ENCODE results near the gene HYDIN. TPM values are rescaled to one million over a fixed set of nuclear protein-coding genes. Genes with fewer than 3 reads are reported as not detected.
A peak's percentile ranks its signal among the peaks of the same experiment; 100 is the strongest.

HYDIN gene
- total RNA-seq, 4 donors from 2014 or later = 0.16 to 2.0 (median 1.4) TPM; not detected in 1

DNA sequence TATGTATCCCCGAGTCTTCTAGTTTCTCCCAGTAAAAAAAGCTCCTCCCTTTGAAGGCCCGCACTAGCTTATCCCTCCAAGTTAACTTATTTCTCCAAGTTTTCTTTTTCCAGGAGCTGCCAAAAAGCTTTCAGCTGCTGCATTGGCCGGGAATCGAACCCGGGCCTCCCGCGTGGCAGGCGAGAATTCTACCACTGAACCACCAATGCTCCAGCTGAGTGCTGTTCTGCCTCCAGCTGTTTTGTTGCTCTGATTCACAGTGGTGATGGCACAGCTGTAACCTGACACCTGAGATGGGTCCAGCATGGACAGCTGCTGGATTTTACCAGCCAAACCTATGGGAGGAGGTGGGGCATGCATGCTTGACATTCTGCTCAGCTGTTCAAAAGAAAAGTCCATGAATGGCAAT lies 451.6 kb downstream of the HYDIN start:
- no peak for TF ChIP-seq POLR2A (IDR thresholded peaks at IDR 0.05)
- TF ChIP-seq POLR2AphosphoS5 (IDR thresholded peaks at IDR 0.05) = no peak
- TF ChIP-seq, protein P1, sequence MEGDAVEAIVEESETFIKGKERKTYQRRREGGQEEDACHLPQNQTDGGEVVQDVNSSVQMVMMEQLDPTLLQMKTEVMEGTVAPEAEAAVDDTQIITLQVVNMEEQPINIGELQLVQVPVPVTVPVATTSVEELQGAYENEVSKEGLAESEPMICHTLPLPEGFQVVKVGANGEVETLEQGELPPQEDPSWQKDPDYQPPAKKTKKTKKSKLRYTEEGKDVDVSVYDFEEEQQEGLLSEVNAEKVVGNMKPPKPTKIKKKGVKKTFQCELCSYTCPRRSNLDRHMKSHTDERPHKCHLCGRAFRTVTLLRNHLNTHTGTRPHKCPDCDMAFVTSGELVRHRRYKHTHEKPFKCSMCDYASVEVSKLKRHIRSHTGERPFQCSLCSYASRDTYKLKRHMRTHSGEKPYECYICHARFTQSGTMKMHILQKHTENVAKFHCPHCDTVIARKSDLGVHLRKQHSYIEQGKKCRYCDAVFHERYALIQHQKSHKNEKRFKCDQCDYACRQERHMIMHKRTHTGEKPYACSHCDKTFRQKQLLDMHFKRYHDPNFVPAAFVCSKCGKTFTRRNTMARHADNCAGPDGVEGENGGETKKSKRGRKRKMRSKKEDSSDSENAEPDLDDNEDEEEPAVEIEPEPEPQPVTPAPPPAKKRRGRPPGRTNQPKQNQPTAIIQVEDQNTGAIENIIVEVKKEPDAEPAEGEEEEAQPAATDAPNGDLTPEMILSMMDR (IDR thresholded peaks at IDR 0.05) = no peak
- TF ChIP-seq EP300 (IDR thresholded peaks at IDR 0.05; ENCODE audit: low read depth) = no peak
- intact Hi-C loops (cut with DNase I; ENCODE audit: low total_unique reads) = no loop called here
- Histone ChIP-seq H3K27me3 (no peaks in the 10 kb centered on the region), H3K9me3 (no peaks in the 10 kb centered on the region), H3K27ac (peak overlapping the region in 1 of 4 donors; percentile 4), H3K36me3 (peaks cover 0 to 49% (median 19%) of the 10 kb centered on the region in 4 donors), H3K4me1 (no peaks in the 10 kb centered on the region), H3K4me3 (no peak overlapping the region)
- 60 to 70% methylated on average over 2 to 8 of the region's 8 CpGs for WGBS, 2 donors (ENCODE audit: low coverage in 1 of 2)
- in situ Hi-C loops (cut with MboI; ENCODE audit: low pct_ligation_motif_present in 1 of 4, low pct_unique_long_range_greater_than_20kb in 1 of 4, low sequenced_read_pairs in 3 of 4) = loop anchor here in 1 of 4 donors (10.0 kb wide), 1 partner anchor 104 kb away; no protein-coding TSS in a partner anchor
- DNase-seq = peak; percentile 38

DNA sequence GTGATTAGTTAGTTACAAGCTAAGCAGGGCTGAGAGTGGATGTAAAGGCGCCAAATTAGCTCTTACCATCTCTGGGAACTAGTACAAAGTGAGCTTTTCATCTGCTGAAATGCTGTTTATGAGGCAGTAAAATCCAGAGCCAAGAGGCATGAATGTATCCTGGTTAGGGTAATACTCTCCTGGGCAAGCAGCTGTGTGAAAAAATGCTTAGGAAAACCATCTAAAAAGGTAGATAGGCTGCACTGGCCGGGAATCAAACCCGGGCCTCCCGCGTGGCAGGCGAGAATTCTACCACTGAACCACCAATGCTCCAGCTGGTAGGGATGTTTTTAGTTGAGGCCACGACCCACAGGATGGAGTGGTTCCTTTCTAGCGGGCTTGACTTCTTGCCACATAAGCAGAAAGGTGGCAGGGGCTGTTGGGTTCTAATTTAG lies 452.5 kb downstream of the HYDIN start:
- Histone ChIP-seq H3K36me3 (peaks cover 0 to 40% (median 15%) of the 10 kb centered on the region in 4 donors), H3K27me3 (no peaks in the 10 kb centered on the region), H3K4me1 (no peaks in the 10 kb centered on the region), H3K9me3 (no peaks in the 10 kb centered on the region), H3K27ac (no peak overlapping the region), H3K4me3 (no peak overlapping the region)
- in situ Hi-C loops (cut with MboI; ENCODE audit: low pct_ligation_motif_present in 1 of 4, low pct_unique_long_range_greater_than_20kb in 1 of 4, low sequenced_read_pairs in 3 of 4) = loop anchor here in 1 of 4 donors (10.0 kb wide), 1 partner anchor 103 kb away; no protein-coding TSS in a partner anchor
- no peak for DNase-seq
- intact Hi-C loops (cut with DNase I; ENCODE audit: low total_unique reads) = no loop called here
- no peak for TF ChIP-seq POLR2AphosphoS5 (IDR thresholded peaks at IDR 0.05)
- no peak for TF ChIP-seq EP300 (IDR thresholded peaks at IDR 0.05; ENCODE audit: low read depth)
- TF ChIP-seq, protein P1 (IDR thresholded peaks at IDR 0.05) = no peak
- no peak for TF ChIP-seq POLR2A (IDR thresholded peaks at IDR 0.05)
- 80 to 100% methylated on average over 1 to 8 of the region's 8 CpGs for WGBS, 2 donors (ENCODE audit: low coverage in 1 of 2)

DNA sequence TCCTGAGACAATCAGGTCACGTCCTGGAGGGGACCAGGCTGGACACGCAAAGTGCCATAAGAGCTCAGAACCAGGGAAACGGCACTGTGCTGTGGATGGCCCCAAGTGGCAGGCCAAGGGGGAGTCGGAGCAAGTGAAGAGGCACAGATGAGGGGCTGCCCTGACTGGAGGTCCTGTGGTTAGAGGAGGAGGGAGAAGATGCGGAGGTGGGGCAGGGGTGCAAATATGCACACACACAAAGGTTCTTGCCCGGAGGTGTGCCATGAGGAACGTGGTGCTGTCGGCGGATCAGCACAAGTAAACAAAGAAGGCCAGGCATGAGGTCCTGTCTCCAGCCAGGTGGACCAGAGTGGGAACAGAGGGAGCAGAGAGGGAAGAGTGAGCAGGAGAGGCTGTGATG lies 453.0 kb downstream of the HYDIN start:
- H3K4me3 ChIP-seq = no peak overlapping the region
- peak overlapping the region in 1 of 4 donors; percentile 17 for H3K27ac ChIP-seq
- intact Hi-C loops (cut with DNase I; ENCODE audit: low total_unique reads) (no loop called here), in situ Hi-C loops (cut with MboI; ENCODE audit: low pct_ligation_motif_present in 1 of 4, low pct_unique_long_range_greater_than_20kb in 1 of 4, low sequenced_read_pairs in 3 of 4) (loop anchor here in 1 of 4 donors (10.0 kb wide), 1 partner anchor 103 kb away; no protein-coding TSS in a partner anchor)
- H3K27me3 ChIP-seq = no peaks in the 10 kb centered on the region
- TF ChIP-seq POLR2A (IDR thresholded peaks at IDR 0.05) = no peak
- TF ChIP-seq POLR2AphosphoS5 (IDR thresholded peaks at IDR 0.05) = no peak
- TF ChIP-seq, protein P1 (IDR thresholded peaks at IDR 0.05) = no peak
- TF ChIP-seq EP300 (IDR thresholded peaks at IDR 0.05; ENCODE audit: low read depth) = no peak
- no peaks in the 10 kb centered on the region for H3K9me3 ChIP-seq
- H3K36me3 ChIP-seq = peaks cover 0 to 35% (median 12%) of the 10 kb centered on the region in 4 donors
- no peak for DNase-seq
- 87 to 94% methylated on average over 8 to 9 of the region's 9 CpGs for WGBS, 2 donors (ENCODE audit: low coverage in 1 of 2)
- H3K4me1 ChIP-seq = no peaks in the 10 kb centered on the region

DNA sequence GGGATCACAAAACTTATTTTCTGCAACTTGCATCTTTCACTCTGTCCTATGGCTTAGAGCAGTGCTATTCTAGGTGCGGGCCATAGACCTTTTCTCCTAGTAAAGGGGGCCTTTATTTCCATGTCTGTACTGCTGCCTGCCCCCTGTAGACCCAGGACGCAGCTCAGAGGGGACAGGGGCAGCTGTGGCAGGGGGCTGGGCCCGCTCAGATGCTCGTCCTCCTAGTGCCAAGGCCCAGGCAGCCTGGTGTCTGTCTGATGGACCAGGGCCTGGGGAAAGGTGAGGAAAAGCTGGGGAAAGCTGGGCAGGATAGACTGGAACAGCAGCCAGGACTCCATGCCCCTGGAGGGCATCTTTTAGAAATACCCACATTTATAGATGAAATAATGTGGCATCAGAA lies 455.1 kb downstream of the HYDIN start:
- WGBS, 2 donors (ENCODE audit: low coverage in 1 of 2) = 94% methylated on average over 4 of the region's 4 CpGs; no CpG with 5 or more reads in 1 of the 2 donors
- no peaks in the 10 kb centered on the region for H3K9me3 ChIP-seq
- H3K4me3 ChIP-seq = no peak overlapping the region
- no peak overlapping the region for H3K27ac ChIP-seq
- no peaks in the 10 kb centered on the region for H3K4me1 ChIP-seq
- DNase-seq = no peak
- intact Hi-C loops (cut with DNase I; ENCODE audit: low total_unique reads) (no loop called here), in situ Hi-C loops (cut with MboI; ENCODE audit: low pct_ligation_motif_present in 1 of 4, low pct_unique_long_range_greater_than_20kb in 1 of 4, low sequenced_read_pairs in 3 of 4) (loop anchor here in 1 of 4 donors (10.0 kb wide), 1 partner anchor 101 kb away; no protein-coding TSS in a partner anchor)
- TF ChIP-seq, protein P1 (IDR thresholded peaks at IDR 0.05) = no peak
- TF ChIP-seq POLR2AphosphoS5 (IDR thresholded peaks at IDR 0.05) (no peak), EP300 (IDR thresholded peaks at IDR 0.05; ENCODE audit: low read depth) (no peak), POLR2A (IDR thresholded peaks at IDR 0.05) (no peak)
- H3K36me3 ChIP-seq = peaks cover 0 to 14% (median 6%) of the 10 kb centered on the region in 4 donors
- H3K27me3 ChIP-seq = no peaks in the 10 kb centered on the region
